ENCODE data around the gene HOXA5. TPM values are rescaled to one million over a fixed set of nuclear protein-coding genes. Genes with fewer than 3 reads are reported as not detected.
A peak's percentile ranks its signal among the peaks of the same experiment; 100 is the strongest.

The HOXA5 gene
- total RNA-seq, 1 experiment from 2014 or later = 7.4 TPM

- no peak for DNase-seq (ENCODE audit: unreplicated experiment)
- peak overlapping the region; percentile 51 for H3K27ac Mint-ChIP-seq (ENCODE audit: low read depth, unreplicated experiment)
- peak; percentile 25 for TF ChIP-seq CTCF (IDR thresholded peaks at IDR 0.05; ENCODE audit: unreplicated experiment)
- ChIA-PET POLR2A (interaction anchor here (0.5 to 3.2 kb wide), 9 partner anchors 12 to 926 kb away, joined by 3 to 60 read pairs (median 8); partner anchors contain the start of genes HOXA5 and SKAP2), CTCF (interaction anchor here (0.8 to 4.5 kb wide), 6 partner anchors 12 to 448 kb away, joined by 3 to 19 read pairs (median 6); no protein-coding TSS in a partner anchor)
- peaks cover 7% of the 10 kb centered on the region for H3K36me3 Mint-ChIP-seq (ENCODE audit: insufficient read depth, unreplicated experiment)
- intact Hi-C loops (cut with micrococcal nuclease) = loop anchor here (1.0 kb wide), 1 partner anchor 15 kb away; no protein-coding TSS in a partner anchor
- H3K4me1 Mint-ChIP-seq (ENCODE audit: insufficient read depth, unreplicated experiment) = peaks cover 26% of the 10 kb centered on the region
- H3K27me3 Mint-ChIP-seq (ENCODE audit: insufficient read depth, unreplicated experiment) = no peaks in the 10 kb centered on the region
- H3K4me3 Mint-ChIP-seq (ENCODE audit: unreplicated experiment) = peak overlapping the region; percentile 80
- BruUV-seq (replicated peaks) = no TSS peak
- H3K9me3 Mint-ChIP-seq (ENCODE audit: unreplicated experiment) = no peaks in the 10 kb centered on the region
Observed at GRCh38 chr7:27129729-27130539, 13.5 kb downstream of the HOXA5 start.

GRCh38 chr7:27128776-27129728 lies 14.4 kb downstream of the HOXA5 start:
- Mint-ChIP-seq H3K4me3 (ENCODE audit: unreplicated experiment) (peak overlapping the region; percentile 80), H3K27ac (ENCODE audit: low read depth, unreplicated experiment) (no peak overlapping the region)
- TF ChIP-seq CTCF (IDR thresholded peaks at IDR 0.05; ENCODE audit: unreplicated experiment) = no peak

GRCh38 chr7:27128034-27128433 lies 15.4 kb downstream of the HOXA5 start:
- DNase-seq (ENCODE audit: unreplicated experiment) = no peak
- CTCF ChIA-PET = interaction anchor here (0.6 to 1.2 kb wide), 3 partner anchors 15 to 43 kb away, joined by 4 read pairs; partner anchors contain the start of gene HOXA5
- Mint-ChIP-seq H3K27me3 (ENCODE audit: insufficient read depth, unreplicated experiment) (no peaks in the 10 kb centered on the region), H3K4me1 (ENCODE audit: insufficient read depth, unreplicated experiment) (peaks cover 11% of the 10 kb centered on the region), H3K4me3 (ENCODE audit: unreplicated experiment) (no peak overlapping the region), H3K36me3 (ENCODE audit: insufficient read depth, unreplicated experiment) (peaks cover 14% of the 10 kb centered on the region), H3K27ac (ENCODE audit: low read depth, unreplicated experiment) (no peak overlapping the region), H3K9me3 (ENCODE audit: unreplicated experiment) (no peaks in the 10 kb centered on the region)
- no peak for TF ChIP-seq CTCF (IDR thresholded peaks at IDR 0.05; ENCODE audit: unreplicated experiment)
- POLR2A ChIA-PET = interaction anchor here (0.5 to 1.5 kb wide), 8 partner anchors 10 to 748 kb away, joined by 3 to 5 read pairs (median 4); partner anchors contain the start of gene HOXA5
- no TSS peak for BruUV-seq (replicated peaks)
- intact Hi-C loops (cut with micrococcal nuclease) = no loop called here

More at GRCh38 chr7:27128776-27129728, 14.4 kb downstream of the HOXA5 start:
- ChIA-PET POLR2A (interaction anchor here (0.5 to 2.9 kb wide), 8 partner anchors 9 to 749 kb away, joined by 3 to 28 read pairs (median 4); partner anchors contain the start of genes HOXA5 and SKAP2), CTCF (interaction anchor here (0.6 to 1.2 kb wide), 3 partner anchors 9 to 44 kb away, joined by 4 read pairs; no protein-coding TSS in a partner anchor)
- intact Hi-C loops (cut with micrococcal nuclease) = no loop called here
- H3K4me1 Mint-ChIP-seq (ENCODE audit: insufficient read depth, unreplicated experiment) = peaks cover 17% of the 10 kb centered on the region
- H3K9me3 Mint-ChIP-seq (ENCODE audit: unreplicated experiment) = no peaks in the 10 kb centered on the region
- TSS peak; percentile 32 for BruUV-seq (replicated peaks)
- no peaks in the 10 kb centered on the region for H3K27me3 Mint-ChIP-seq (ENCODE audit: insufficient read depth, unreplicated experiment)
- peaks cover 7% of the 10 kb centered on the region for H3K36me3 Mint-ChIP-seq (ENCODE audit: insufficient read depth, unreplicated experiment)
- DNase-seq (ENCODE audit: unreplicated experiment) = no peak

Data from MCF 10A (cell line).